DLD1 (cell line): Measurements from ENCODE around the gene TMEM30B.

Experiments used
- in situ Hi-C: cut with HindIII; loops from 2 replicates; pipeline ENCODE4 v1.10.0; 2017; ENCODE audit warnings: low sequenced_read_pairs

Gene TMEM30B

GRCh38 chr14:61300209-61300608 lies 19.1 kb upstream of the TMEM30B start:
- in situ Hi-C loops, result no loop called here

DNA sequence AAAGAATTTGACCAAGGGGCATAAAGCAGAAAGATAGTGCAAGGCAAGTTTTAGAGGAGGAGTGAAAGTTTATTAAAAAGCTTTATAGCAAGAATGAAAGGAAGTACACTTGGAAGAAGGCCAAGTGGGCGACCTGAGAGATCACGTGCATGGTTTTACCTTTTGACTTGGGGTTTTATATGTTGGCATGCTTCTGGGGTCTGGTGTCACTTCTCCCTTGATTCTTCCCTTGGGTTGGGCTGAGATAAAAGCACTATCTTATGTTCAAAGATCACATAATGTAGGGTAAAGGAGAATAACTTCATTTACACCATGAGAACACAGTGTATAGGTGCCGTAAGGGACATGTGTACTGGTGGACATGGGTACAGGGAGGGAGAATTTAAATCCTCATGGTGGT lies 17.7 kb upstream of the TMEM30B start:
- in situ Hi-C loops, result loop anchor here (5.0 kb wide), 1 partner anchor 153 kb away; no protein-coding TSS in a partner anchor

GRCh38 chr14:61297581-61297980 lies 16.4 kb upstream of the TMEM30B start:
- in situ Hi-C loops, result loop anchor here (5.0 kb wide), 1 partner anchor 155 kb away; no protein-coding TSS in a partner anchor

DNA sequence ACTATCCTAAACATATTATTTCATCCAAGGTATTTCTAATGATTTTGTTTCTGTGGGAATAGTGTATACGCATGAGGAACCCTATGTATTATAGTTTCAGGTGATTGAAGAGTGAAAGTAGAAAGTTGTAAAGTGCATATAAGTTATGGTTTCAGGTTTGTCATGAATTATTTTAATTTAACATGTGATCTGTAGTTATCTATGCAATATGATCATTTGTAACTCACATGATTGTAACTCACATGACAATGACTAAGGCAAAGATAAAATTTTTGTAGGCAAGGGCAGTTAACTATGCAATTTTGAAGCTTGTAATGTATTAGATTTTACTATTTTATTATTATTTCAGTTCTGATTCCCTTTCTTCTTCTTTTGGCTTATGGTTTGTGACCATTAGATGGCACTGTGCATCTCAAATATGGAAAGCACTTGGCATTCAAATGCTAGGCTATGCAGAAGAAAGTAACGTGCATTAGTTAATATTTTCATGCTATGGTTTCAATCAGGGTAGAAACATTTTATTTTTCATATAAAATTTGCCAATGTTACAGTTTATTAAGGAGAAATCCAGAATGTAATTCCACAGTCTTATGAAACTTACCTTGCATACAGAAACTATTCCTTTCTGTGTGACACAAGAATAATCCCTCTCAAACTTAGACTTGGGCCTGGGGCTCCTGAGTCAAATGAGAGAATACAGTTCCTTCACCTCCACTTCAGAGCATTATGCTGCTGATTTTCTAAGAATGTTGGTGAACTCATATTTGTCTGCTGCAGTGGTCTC lies 15.8 kb upstream of the TMEM30B start:
- in situ Hi-C loops, result loop anchor here (5.0 kb wide), 1 partner anchor 155 kb away; no protein-coding TSS in a partner anchor

- in situ Hi-C loops, result loop anchor here (5.0 kb wide), 1 partner anchor 156 kb away; no protein-coding TSS in a partner anchor
These were observed 15.0 kb upstream of the TMEM30B start for GRCh38 chr14:61296151-61296550.

- in situ Hi-C loops, result no loop called here
These were observed 9.6 kb upstream of the TMEM30B start for GRCh38 chr14:61290701-61291100.

GRCh38 chr14:61288720-61289119 lies 7.6 kb upstream of the TMEM30B start:
- in situ Hi-C loops, result no loop called here

GRCh38 chr14:61288228-61288627 lies 7.1 kb upstream of the TMEM30B start:
- in situ Hi-C loops, result no loop called here

GRCh38 chr14:61287196-61287595 lies 6.1 kb upstream of the TMEM30B start:
- in situ Hi-C loops, result no loop called here

DNA sequence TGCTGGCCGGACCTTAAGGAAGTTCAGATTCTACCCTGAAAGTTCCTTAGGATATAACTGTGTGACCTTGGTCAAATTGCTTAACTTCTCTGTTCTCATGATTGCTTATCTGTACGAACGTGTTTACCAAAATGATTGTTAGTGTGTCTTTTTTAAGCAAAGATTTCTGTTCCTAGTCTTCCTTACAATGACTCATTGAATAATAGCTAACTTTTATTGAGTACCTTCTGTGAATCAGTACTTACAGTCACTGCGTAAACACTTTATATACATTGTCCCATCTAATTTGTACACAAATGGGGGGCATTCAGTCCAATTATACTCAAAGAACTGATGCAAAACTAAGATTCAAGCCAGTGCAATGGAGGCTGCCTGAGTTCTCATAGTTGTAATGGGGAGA lies 4.2 kb upstream of the TMEM30B start:
- in situ Hi-C loops, result no loop called here

- in situ Hi-C loops, result no loop called here
These were observed 2.9 kb upstream of the TMEM30B start for GRCh38 chr14:61284001-61284400.

GRCh38 chr14:61282746-61283145 lies 1.6 kb upstream of the TMEM30B start:
- in situ Hi-C loops, result no loop called here

DNA sequence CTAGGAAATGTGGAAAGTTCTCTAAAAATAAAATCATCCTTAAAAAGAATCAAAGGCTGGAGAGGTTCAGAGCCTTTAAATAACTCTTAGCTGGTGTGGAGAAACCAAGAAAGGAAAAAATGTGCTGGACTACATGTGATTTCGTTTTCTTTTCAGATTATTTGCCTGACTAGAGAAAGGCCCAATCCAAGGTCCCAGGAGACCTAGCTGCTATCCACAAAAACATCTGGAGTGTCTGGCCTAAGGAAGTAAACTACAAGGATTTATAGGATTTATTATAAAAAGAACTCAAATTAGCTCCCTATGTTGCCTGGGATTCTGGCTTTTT lies 774 bp upstream of the TMEM30B start:
- in situ Hi-C loops, result no loop called here

DNA sequence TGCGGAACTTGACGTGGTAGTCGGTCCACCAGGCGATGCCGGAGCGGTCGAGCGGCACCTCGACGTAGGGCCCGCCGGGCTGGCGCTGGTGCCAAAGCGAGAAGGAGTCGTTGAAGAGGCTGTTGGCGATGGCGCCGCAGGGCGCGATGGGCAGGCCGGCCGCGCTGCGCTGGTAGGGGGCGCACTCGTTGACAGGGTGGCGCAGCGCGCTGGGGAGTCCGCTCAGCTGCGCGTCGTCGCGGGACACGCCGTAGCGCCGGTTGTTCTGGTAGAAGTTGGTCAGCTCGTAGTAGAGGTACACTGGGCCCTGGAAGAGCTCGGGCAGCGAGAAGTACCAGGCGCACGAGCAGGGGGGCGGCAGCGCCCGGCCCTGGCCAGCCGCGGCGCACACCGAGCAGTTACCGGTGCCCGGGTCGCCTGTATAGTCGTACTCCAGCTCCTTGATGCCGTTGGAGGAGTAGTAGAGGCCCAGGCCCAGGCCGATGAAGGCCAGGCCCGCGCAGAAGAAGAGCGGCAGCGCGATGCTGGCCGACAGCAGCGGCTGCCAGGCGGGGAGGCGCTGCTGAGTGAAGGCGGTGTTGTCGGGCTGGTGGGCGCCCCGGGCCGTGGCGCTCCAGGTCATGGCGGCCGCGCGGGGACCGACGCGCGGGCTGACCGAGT lies 482 bp downstream of the TMEM30B start:
- in situ Hi-C loops, result no loop called here

DNA sequence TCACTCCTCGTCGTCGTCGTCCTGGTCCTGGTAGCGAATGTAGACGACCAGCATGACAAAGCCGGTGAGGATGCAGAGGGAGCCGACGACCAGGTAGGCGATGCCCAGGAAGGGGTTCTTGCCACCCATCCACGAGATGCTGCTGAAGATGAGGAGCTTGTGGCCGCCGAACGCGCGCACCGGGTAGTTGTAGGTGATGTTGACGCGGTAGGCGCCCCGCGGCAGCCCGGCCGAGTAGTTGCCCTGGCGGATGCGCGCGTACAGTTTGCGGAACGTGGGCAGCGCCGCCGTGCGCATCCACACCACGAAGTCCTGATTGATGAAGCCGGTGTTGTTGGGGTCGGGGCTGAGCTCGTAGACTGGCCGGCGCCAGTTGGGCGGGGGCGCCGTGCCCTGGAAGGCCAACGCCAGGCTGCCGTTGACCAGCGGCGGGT lies 1.0 kb downstream of the TMEM30B start:
- in situ Hi-C loops, result no loop called here

- in situ Hi-C loops, result no loop called here
These were observed 2.1 kb downstream of the TMEM30B start for GRCh38 chr14:61279082-61279481.

- in situ Hi-C loops, result no loop called here
These were observed 3.4 kb downstream of the TMEM30B start for GRCh38 chr14:61277784-61278183.

DNA sequence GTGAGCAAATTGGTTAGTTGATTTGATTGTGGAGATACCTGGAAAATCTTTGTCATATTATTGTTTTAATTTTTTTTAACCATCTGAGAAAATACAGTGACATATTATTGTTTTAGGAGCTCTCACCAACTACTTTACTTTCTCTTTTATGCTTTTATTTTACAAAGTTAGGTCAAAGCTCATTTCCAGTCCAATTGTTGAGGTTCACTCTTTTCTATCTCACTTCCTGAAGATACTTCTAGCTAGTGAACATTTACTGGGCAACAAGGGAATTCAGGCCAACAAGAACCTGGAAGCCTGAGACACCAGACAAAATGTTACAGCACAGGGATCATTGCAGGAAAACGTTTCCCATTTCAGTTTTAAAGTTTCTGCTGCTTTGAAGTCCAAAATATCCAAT lies 3.9 kb downstream of the TMEM30B start:
- in situ Hi-C loops, result no loop called here

GRCh38 chr14:61271552-61271951 lies 9.6 kb downstream of the TMEM30B start:
- in situ Hi-C loops, result no loop called here

GRCh38 chr14:61270714-61271113 lies 10.4 kb downstream of the TMEM30B start:
- in situ Hi-C loops, result no loop called here

DNA sequence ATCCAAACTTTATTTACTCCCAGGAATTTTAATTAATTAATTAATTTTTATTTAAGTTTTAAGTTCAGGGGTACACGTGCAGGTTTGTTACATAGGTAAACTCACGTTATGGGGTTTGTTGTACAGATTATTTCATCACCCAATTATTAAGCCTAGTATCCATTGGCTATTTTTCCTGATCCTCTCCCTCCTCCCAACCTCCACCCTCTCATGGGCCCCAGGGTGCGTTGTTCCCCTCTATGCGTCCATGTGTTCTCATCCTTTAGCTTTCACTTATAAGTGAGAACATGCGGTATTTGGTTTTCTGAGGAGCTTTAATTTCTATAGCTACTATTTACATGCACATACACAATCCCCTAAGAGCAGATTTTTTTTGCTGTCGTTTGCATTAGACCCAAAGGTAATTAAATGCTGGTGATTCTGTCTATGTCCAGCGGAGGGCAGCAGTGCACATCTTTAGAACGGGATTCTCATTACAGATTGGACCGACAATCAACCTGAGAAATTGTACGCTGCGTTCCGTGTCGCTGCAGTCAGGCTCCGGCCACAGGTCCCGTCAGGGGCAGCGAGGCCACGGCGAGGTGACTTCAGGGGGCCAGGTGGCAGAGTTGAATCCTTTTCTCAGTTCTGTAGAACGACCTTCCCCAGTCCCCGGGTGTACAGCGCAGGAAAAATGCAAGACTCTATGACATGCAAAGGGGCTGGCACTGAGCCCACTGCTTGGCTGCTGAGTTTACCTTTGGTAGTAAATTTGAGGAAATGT lies 11.6 kb downstream of the TMEM30B start:
- in situ Hi-C loops, result no loop called here

DNA sequence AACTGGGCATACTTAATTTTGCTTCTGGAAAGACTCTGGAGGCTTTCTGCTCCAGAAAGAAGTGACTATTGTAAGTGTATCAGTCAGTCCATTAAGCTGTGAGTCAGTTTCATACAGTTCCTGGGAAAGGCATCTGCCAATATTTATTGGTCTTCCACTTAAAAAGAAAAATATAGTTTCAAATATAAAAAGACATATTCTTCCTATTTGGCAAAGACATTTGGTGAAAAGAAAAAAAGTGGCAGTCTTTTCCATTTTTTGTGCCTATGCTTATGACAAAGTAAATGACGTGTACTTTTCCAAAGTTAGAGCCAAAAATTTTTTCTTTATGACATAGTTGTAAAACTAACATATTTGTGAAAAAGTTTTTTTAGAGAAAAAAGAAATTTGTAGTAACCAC lies 12.3 kb downstream of the TMEM30B start:
- in situ Hi-C loops, result no loop called here
